ENCODE measurements around the gene TPH1. TPM values are rescaled to one million over a fixed set of nuclear protein-coding genes. Genes with fewer than 3 reads are reported as not detected.

The TPH1 gene
- total RNA-seq, 4 donors from 2014 or later, result under 0.01 to 2.3 (median 1.3) TPM

DNA sequence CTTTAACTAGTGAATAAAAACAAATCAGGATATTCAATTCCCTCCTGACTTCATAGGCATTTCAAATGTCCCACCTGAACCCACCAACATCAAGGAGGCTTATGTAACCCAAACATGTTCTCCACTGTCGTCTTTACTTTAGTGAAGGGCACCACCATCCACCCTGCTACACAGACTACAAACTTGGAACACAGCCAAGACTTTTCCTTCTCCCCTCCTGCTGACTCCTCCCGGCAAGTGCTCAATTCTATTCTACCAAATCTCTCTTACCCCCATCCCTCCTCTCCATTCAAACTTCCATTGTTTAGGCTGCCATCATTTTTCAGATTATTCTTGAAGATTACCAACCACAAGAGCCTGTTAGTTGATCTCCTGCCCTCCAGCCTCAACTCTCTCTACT is 35.5 kb upstream of the TPH1 start:
- Histone ChIP-seq H3K27ac (no peak overlapping the region), H3K4me3 (no peak overlapping the region), H3K27me3 (no peaks in the 10 kb centered on the region), H3K9me3 (no peaks in the 10 kb centered on the region), H3K4me1 (no peaks in the 10 kb centered on the region), H3K36me3 (no peaks in the 10 kb centered on the region)
- intact Hi-C loops (cut with DNase I; ENCODE audit: low total_unique reads), result no loop called here
- TF ChIP-seq, protein P1, sequence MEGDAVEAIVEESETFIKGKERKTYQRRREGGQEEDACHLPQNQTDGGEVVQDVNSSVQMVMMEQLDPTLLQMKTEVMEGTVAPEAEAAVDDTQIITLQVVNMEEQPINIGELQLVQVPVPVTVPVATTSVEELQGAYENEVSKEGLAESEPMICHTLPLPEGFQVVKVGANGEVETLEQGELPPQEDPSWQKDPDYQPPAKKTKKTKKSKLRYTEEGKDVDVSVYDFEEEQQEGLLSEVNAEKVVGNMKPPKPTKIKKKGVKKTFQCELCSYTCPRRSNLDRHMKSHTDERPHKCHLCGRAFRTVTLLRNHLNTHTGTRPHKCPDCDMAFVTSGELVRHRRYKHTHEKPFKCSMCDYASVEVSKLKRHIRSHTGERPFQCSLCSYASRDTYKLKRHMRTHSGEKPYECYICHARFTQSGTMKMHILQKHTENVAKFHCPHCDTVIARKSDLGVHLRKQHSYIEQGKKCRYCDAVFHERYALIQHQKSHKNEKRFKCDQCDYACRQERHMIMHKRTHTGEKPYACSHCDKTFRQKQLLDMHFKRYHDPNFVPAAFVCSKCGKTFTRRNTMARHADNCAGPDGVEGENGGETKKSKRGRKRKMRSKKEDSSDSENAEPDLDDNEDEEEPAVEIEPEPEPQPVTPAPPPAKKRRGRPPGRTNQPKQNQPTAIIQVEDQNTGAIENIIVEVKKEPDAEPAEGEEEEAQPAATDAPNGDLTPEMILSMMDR (IDR thresholded peaks at IDR 0.05), result no peak
- no peak for TF ChIP-seq POLR2A (IDR thresholded peaks at IDR 0.05)
- DNase-seq, result no peak

GRCh38 chr11:18080451-18080850 is 34.4 kb upstream of the TPH1 start:
- intact Hi-C loops (cut with DNase I; ENCODE audit: low total_unique reads), result no loop called here
- no peaks in the 10 kb centered on the region for H3K4me1 ChIP-seq
- no peaks in the 10 kb centered on the region for H3K36me3 ChIP-seq
- no peak overlapping the region for H3K27ac ChIP-seq
- no peak for DNase-seq
- no peaks in the 10 kb centered on the region for H3K27me3 ChIP-seq
- no peaks in the 10 kb centered on the region for H3K9me3 ChIP-seq
- TF ChIP-seq, protein P1 (IDR thresholded peaks at IDR 0.05), result no peak
- no peak for TF ChIP-seq POLR2A (IDR thresholded peaks at IDR 0.05)
- no peak overlapping the region for H3K4me3 ChIP-seq

DNA sequence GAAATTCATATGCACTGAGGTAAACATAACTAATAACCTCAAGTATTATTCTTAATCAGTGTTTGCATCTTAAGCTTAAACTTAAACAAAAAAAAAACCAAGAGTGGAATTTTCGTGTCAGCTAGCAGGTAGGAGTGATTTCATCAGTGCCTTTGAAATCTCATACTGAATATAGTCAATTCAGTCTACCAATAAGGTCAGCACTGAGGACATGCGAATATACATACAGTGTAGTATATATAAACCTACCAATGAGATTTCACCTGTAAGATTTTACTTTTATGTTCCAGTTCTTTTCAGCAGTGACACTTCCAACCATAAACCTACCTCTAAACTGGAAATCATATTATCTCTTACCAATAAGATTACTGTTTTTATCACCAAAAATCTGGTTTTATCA is 32.8 kb upstream of the TPH1 start:
- no peak for DNase-seq
- Histone ChIP-seq H3K27me3 (no peaks in the 10 kb centered on the region), H3K4me1 (no peaks in the 10 kb centered on the region), H3K9me3 (no peaks in the 10 kb centered on the region), H3K36me3 (no peaks in the 10 kb centered on the region), H3K27ac (no peak overlapping the region), H3K4me3 (no peak overlapping the region)
- TF ChIP-seq POLR2A (IDR thresholded peaks at IDR 0.05), result no peak
- TF ChIP-seq, protein P1 (IDR thresholded peaks at IDR 0.05), result no peak
- intact Hi-C loops (cut with DNase I; ENCODE audit: low total_unique reads), result no loop called here

GRCh38 chr11:18075444-18075843 is 29.4 kb upstream of the TPH1 start:
- intact Hi-C loops (cut with DNase I; ENCODE audit: low total_unique reads), result no loop called here

DNA sequence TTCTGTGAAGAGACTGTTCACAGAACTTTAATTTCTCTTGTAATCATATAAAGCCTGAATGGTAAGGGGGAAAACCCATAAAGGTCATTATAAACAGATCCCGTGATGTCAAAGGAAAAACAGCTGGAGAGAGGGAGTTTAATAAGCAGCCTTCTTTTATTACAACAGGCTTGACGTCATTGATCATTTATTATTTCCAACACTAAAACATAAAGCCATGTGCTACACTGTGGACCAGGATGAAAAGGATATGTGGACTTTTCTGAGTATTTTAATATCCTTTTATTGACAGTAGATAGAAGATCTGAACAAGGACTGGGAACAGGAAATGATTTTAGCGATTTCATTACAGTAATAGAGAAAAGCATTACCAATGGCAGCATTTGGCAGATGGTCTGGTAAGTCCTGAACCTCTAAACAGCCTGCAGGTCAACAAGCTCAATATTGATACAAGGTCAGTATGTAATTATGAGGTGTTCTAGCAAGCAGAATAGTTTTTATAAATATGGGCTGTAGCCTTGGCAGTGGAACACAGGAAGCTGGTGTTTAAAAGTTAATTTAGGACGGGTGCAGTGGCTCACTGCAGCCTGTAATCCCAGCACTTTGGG is 25.1 kb upstream of the TPH1 start:
- Histone ChIP-seq H3K9me3 (no peaks in the 10 kb centered on the region), H3K4me3 (no peak overlapping the region), H3K36me3 (no peaks in the 10 kb centered on the region), H3K27me3 (no peaks in the 10 kb centered on the region), H3K4me1 (no peaks in the 10 kb centered on the region), H3K27ac (no peak overlapping the region)
- DNase-seq, result no peak
- TF ChIP-seq POLR2A (IDR thresholded peaks at IDR 0.05), result no peak
- TF ChIP-seq, protein P1 (IDR thresholded peaks at IDR 0.05), result no peak
- intact Hi-C loops (cut with DNase I; ENCODE audit: low total_unique reads), result no loop called here

More at GRCh38 chr11:18075444-18075843, 29.4 kb upstream of the TPH1 start:
- DNase-seq, result no peak
- no peak for TF ChIP-seq POLR2A (IDR thresholded peaks at IDR 0.05)
- TF ChIP-seq, protein P1 (IDR thresholded peaks at IDR 0.05), result no peak
- H3K4me1 ChIP-seq, result no peaks in the 10 kb centered on the region
- H3K9me3 ChIP-seq, result no peaks in the 10 kb centered on the region
- no peaks in the 10 kb centered on the region for H3K36me3 ChIP-seq
- H3K27ac ChIP-seq, result no peak overlapping the region
- H3K4me3 ChIP-seq, result no peak overlapping the region
- H3K27me3 ChIP-seq, result no peaks in the 10 kb centered on the region
